Neural crest cell (in vitro differentiated cells): ENCODE results near the gene FLT3. TPM values are rescaled to one million over a fixed set of nuclear protein-coding genes. Genes with fewer than 3 reads are reported as not detected.

Experiments
- DNase-seq: peaks from one replicate; pipeline ENCODE4 v3.0.0; 2021; ENCODE audit warnings: low read depth, mixed read lengths, low spot score
- H3K27ac Mint-ChIP-seq: one replicate; pipeline ENCODE4 v1.8.0; 2021; ENCODE audit warnings: mild to moderate bottlenecking, mixed read lengths; ENCODE audit not compliant: unreplicated experiment
- H3K27me3 Mint-ChIP-seq: 2 replicates; pipeline ENCODE4 v1.8.0; 2021; ENCODE audit warnings: low read depth, mild to moderate bottlenecking, mixed read lengths
- H3K36me3 Mint-ChIP-seq: 2 replicates; pipeline ENCODE4 v1.8.0; 2021; ENCODE audit warnings: low read depth, mild to moderate bottlenecking, mixed read lengths
- H3K4me1 Mint-ChIP-seq: 2 replicates; pipeline ENCODE4 v1.8.0; 2021; ENCODE audit warnings: mixed read lengths
- H3K4me3 Mint-ChIP-seq: one replicate; pipeline ENCODE4 v1.8.0; 2021; ENCODE audit warnings: mild to moderate bottlenecking, mixed read lengths
- H3K9me3 Mint-ChIP-seq: 2 replicates; pipeline ENCODE4 v1.8.0; 2021; ENCODE audit warnings: mixed read lengths
- CTCF ChIP-seq: fragments of 200-600 bp; sonication (generic); conservative IDR thresholded peaks from 2 replicates; pipeline ENCODE4 v1.5.0; 2021; ENCODE audit warnings: antibody characterized with exemption, mild to moderate bottlenecking
- total RNA-seq: library from RNA; stranded (reverse); gene quantifications from 2 replicates; pipeline ENCODE4 v1.2.1, GENCODE V29; 2021

FLT3 gene
- total RNA-seq, 1 donor from 2014 or later, result not detected

GRCh38 chr13:27981006-27981708, 119.2 kb downstream of the FLT3 start:
- no peaks in the 10 kb centered on the region for H3K36me3 Mint-ChIP-seq
- DNase-seq, result no peak
- no peak for TF ChIP-seq CTCF
- H3K4me1 Mint-ChIP-seq, result peaks cover 4% of the 10 kb centered on the region
- H3K4me3 Mint-ChIP-seq, result no peak overlapping the region
- H3K9me3 Mint-ChIP-seq, result no peaks in the 10 kb centered on the region
- H3K27me3 Mint-ChIP-seq, result peaks cover 91% of the 10 kb centered on the region
- no peak overlapping the region for H3K27ac Mint-ChIP-seq

GRCh38 chr13:27980280-27980998, 119.9 kb downstream of the FLT3 start:
- no peak for DNase-seq
- no peaks in the 10 kb centered on the region for H3K36me3 Mint-ChIP-seq
- no peak overlapping the region for H3K4me3 Mint-ChIP-seq

GRCh38 chr13:27979765-27980279, 120.6 kb downstream of the FLT3 start:
- TF ChIP-seq CTCF, result no peak
- Mint-ChIP-seq H3K27ac (no peak overlapping the region), H3K36me3 (no peaks in the 10 kb centered on the region), H3K27me3 (peaks cover 94% of the 10 kb centered on the region), H3K4me3 (no peak overlapping the region), H3K9me3 (no peaks in the 10 kb centered on the region), H3K4me1 (peaks cover 4% of the 10 kb centered on the region)
- DNase-seq, result no peak

More at GRCh38 chr13:27980280-27980998, 119.9 kb downstream of the FLT3 start:
- Mint-ChIP-seq H3K27ac (no peak overlapping the region), H3K4me1 (peaks cover 4% of the 10 kb centered on the region), H3K9me3 (no peaks in the 10 kb centered on the region), H3K27me3 (peaks cover 91% of the 10 kb centered on the region)
- no peak for TF ChIP-seq CTCF

GRCh38 chr13:27979001-27979643, 121.3 kb downstream of the FLT3 start:
- Mint-ChIP-seq H3K27me3 (peaks cover 97% of the 10 kb centered on the region), H3K4me1 (peaks cover 4% of the 10 kb centered on the region), H3K4me3 (peak overlapping the region; percentile 50), H3K36me3 (no peaks in the 10 kb centered on the region), H3K9me3 (no peaks in the 10 kb centered on the region), H3K27ac (no peak overlapping the region)
- TF ChIP-seq CTCF, result no peak
- DNase-seq, result no peak

- peaks cover 97% of the 10 kb centered on the region for H3K27me3 Mint-ChIP-seq
- no peaks in the 10 kb centered on the region for H3K36me3 Mint-ChIP-seq
- DNase-seq, result no peak
- H3K4me3 Mint-ChIP-seq, result peak overlapping the region; percentile 50
- peaks cover 4% of the 10 kb centered on the region for H3K4me1 Mint-ChIP-seq
- TF ChIP-seq CTCF, result no peak
- no peak overlapping the region for H3K27ac Mint-ChIP-seq
- H3K9me3 Mint-ChIP-seq, result no peaks in the 10 kb centered on the region
Observed at GRCh38 chr13:27978301-27978968, 121.9 kb downstream of the FLT3 start.
